ENCODE data around the gene SQSTM1.

SQSTM1 gene

GRCh38 chr5:179852993-179853547 is 32.4 kb downstream of the SQSTM1 start:
- no peak for DNase-seq (ENCODE audit: low read depth)
- no peak overlapping the region for H3K4me3 ChIP-seq (ENCODE audit: low read depth, low read length)
- in situ Hi-C loops (cut with HindIII; ENCODE audit: low sequenced_read_pairs), result no loop called here
- TF ChIP-seq CTCF (IDR thresholded peaks at IDR 0.05; ENCODE audit: low read depth, low read length, missing control alignments), result no peak

GRCh38 chr5:179854356-179854755 is 33.7 kb downstream of the SQSTM1 start:
- DNase-seq (ENCODE audit: low read depth), result no peak
- TF ChIP-seq CTCF (IDR thresholded peaks at IDR 0.05; ENCODE audit: low read depth, low read length, missing control alignments), result no peak
- in situ Hi-C loops (cut with HindIII; ENCODE audit: low sequenced_read_pairs), result no loop called here
- no peak overlapping the region for H3K4me3 ChIP-seq (ENCODE audit: low read depth, low read length)

GRCh38 chr5:179858241-179858585 is 37.5 kb downstream of the SQSTM1 start:
- peak overlapping the region; percentile 88 for H3K4me3 ChIP-seq (ENCODE audit: low read depth, low read length)
- no peak for DNase-seq (ENCODE audit: low read depth)
- in situ Hi-C loops (cut with HindIII; ENCODE audit: low sequenced_read_pairs), result no loop called here
- TF ChIP-seq CTCF (IDR thresholded peaks at IDR 0.05; ENCODE audit: low read depth, low read length, missing control alignments), result no peak

- in situ Hi-C loops (cut with HindIII; ENCODE audit: low sequenced_read_pairs), result no loop called here
- peak; percentile 74 for DNase-seq (ENCODE audit: low read depth)
- H3K4me3 ChIP-seq (ENCODE audit: low read depth, low read length), result peak within 1 kb of the TSS; percentile 88
- TF ChIP-seq CTCF (IDR thresholded peaks at IDR 0.05; ENCODE audit: low read depth, low read length, missing control alignments), result no peak
Measured at GRCh38 chr5:179858586-179859427, 38.1 kb downstream of the SQSTM1 start, which contains the start of gene MRNIP. MRNIP (minus strand) TSS chr5:179858817; CDS start chr5:179858796, 21 bp downstream.

- H3K4me3 ChIP-seq (ENCODE audit: low read depth, low read length), result no peak overlapping the region
- no peak for TF ChIP-seq CTCF (IDR thresholded peaks at IDR 0.05; ENCODE audit: low read depth, low read length, missing control alignments)
- in situ Hi-C loops (cut with HindIII; ENCODE audit: low sequenced_read_pairs), result no loop called here
- DNase-seq (ENCODE audit: low read depth), result no peak
Measured at GRCh38 chr5:179860301-179860700, 39.6 kb downstream of the SQSTM1 start.

- no peak overlapping the region for H3K4me3 ChIP-seq (ENCODE audit: low read depth, low read length)
- no peak for DNase-seq (ENCODE audit: low read depth)
- in situ Hi-C loops (cut with HindIII; ENCODE audit: low sequenced_read_pairs), result no loop called here
- no peak for TF ChIP-seq CTCF (IDR thresholded peaks at IDR 0.05; ENCODE audit: low read depth, low read length, missing control alignments)
Measured at GRCh38 chr5:179862296-179862695, 41.6 kb downstream of the SQSTM1 start.

Measured in astrocyte of the cerebellum (primary cell).